GM12865 (cell line): Measurements from ENCODE around the gene FKBP14.

Experiments
- DNase-seq: peaks from one replicate; pipeline ENCODE4 v3.0.0; 2010; ENCODE audit warnings: low read depth
- H3K4me3 ChIP-seq: 2 replicates; pipeline ENCODE4 v1.5.1; 2011; ENCODE audit warnings: mild to moderate bottlenecking, low read depth, low read length, control low read depth
- TF ChIP-seq, protein P1 (sequence below): IDR thresholded peaks from 2 replicates; pipeline ENCODE4 v1.5.1; 2011; ENCODE audit warnings: low read length, control low read depth, low read depth, inconsistent platforms; ENCODE audit not compliant: insufficient read depth; ENCODE audit errors: missing control alignments

Gene FKBP14

DNA sequence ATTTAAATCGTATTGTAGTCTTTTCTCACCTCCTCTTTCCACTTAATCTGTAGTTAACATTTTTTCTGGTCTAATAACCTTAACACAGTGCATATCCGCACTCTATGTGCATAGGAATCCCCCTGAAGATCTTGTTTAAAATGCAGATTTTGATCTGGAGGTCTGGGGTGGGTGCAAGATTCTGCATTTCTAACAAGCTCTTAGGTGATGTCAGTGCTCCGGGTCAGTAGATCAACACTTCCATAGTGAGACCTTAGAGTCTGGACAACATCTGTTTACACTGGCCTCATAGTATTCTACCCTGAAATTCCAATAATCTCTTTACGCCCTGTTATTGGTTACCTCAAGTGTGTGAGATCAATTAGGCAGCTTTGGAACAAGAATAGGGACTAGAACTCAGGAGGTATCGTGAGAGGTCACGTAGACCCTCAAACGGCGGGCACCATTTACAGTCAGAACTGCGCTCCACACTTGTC lies 1.3 kb upstream of the FKBP14 start:
- TF ChIP-seq, protein P1, sequence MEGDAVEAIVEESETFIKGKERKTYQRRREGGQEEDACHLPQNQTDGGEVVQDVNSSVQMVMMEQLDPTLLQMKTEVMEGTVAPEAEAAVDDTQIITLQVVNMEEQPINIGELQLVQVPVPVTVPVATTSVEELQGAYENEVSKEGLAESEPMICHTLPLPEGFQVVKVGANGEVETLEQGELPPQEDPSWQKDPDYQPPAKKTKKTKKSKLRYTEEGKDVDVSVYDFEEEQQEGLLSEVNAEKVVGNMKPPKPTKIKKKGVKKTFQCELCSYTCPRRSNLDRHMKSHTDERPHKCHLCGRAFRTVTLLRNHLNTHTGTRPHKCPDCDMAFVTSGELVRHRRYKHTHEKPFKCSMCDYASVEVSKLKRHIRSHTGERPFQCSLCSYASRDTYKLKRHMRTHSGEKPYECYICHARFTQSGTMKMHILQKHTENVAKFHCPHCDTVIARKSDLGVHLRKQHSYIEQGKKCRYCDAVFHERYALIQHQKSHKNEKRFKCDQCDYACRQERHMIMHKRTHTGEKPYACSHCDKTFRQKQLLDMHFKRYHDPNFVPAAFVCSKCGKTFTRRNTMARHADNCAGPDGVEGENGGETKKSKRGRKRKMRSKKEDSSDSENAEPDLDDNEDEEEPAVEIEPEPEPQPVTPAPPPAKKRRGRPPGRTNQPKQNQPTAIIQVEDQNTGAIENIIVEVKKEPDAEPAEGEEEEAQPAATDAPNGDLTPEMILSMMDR, result no peak
- H3K4me3 ChIP-seq, result peak overlapping the region; percentile 92
- DNase-seq, result no peak

DNA sequence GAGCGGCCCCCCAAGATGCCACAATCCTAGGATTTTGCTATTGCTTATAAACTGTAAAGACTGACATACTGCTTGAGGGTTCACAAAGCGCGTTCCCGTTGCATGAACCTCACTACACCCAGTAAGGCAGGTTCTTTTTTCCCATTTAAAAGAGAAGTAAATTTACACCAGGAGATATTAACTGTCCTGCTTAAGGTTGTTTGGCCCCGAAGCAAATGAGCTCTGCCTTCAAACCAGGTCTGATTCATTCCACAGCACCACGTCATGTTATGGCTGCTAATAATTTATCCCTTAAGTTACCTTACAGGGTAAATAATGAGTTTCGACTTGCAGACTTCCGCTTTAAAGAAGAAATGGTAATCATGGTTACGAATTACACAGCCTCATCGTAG lies 559 bp upstream of the FKBP14 start:
- TF ChIP-seq, protein P1, result no peak
- peak; percentile 72 for DNase-seq
- H3K4me3 ChIP-seq, result peak overlapping the region; percentile 92

DNA sequence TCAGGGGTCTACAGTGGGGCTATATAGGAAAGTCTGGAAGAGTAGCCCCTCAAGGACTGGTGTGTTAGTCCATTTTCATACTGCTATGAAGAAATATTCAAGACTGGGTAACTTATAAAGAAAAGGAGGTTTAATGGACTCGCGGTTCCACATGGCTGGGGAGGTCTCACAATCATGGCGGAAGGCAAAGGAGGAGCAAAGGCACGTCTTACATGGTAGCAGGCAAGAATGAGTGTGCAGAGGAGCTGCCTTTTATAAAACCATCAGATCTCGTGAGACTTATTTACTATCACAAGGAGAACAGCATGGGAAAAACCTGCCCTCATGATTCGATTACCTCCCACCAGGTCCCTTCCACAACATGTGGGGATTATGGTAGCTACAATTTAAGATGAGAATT lies 3.0 kb downstream of the FKBP14 start:
- TF ChIP-seq, protein P1, result no peak
- DNase-seq, result no peak
- H3K4me3 ChIP-seq, result no peak overlapping the region

DNA sequence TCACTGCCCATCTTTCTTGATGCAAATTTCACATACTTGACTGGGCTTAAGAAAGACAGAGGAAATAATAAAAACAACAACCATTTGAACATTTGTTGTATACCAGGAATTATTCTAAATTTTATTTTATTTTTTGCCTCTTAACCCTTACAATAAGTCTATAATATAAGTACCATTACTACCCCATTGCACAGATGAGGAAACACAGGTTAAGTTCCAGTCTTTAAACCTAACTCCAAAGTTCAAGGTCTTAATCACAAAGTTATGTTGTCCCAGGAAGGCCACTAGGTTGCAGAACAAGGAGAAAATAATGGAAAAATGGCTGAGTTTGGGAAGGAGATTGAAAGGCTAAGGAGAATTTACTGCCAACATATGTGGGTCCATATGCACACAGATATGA lies 3.5 kb downstream of the FKBP14 start:
- H3K4me3 ChIP-seq, result no peak overlapping the region
- no peak for DNase-seq
- TF ChIP-seq, protein P1, result no peak

DNA sequence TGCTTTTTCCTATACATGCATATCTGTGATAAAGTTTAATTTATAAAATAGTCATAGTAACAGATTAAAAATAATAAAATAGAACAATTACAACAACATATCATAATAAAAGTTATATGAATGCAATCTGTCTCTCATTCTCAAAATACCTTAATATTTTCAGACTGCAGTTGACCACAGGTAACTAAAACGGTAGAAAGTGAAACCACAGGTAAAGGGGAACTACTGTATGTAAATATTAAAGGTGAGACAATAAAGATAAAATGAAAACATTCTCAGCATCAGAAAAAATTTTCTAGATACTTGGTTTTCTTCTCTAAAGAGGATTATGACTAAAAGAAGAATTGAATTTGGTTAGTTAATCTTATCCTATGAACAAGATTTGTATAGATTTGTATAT lies 6.0 kb downstream of the FKBP14 start:
- H3K4me3 ChIP-seq, result no peak overlapping the region
- DNase-seq, result no peak
- TF ChIP-seq, protein P1, result no peak

DNA sequence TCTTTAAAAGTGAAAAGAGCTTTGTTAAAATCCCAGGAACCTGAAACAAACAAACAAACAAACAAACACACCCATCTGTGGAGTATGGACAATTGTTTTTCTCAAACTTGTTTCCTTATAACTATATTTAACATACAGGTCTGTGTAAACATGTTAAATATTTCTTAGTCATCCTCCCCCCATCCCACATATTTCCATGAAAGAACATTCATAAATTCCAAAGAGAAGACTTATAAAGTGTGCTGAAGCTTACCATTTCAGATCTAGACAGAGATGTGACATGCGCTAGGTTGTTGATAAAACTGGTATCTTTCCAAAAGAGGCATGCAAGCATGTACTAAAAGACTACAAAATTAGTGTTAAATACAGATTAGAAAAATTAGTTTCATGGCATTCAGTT lies 6.5 kb downstream of the FKBP14 start:
- no peak for DNase-seq
- H3K4me3 ChIP-seq, result no peak overlapping the region
- TF ChIP-seq, protein P1, result no peak

DNA sequence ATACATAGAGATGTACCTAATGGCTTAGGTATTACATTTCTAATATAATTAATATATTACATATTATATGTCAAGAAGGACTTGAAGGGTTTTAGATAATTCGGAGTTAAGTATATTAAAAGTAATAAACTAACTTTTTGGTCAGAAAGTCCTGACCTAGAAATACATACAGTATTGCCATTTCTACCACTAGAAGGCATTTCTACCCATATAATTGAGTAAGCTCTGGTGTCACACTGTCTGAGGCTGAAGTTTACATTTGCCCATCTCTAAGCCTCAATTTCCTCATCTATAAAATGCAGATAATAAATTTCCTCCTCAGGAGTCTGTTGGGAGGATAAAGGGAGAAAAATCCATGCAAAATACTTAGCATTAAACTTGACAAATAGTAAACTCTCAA lies 7.1 kb downstream of the FKBP14 start:
- TF ChIP-seq, protein P1, result no peak
- no peak overlapping the region for H3K4me3 ChIP-seq
- DNase-seq, result no peak
